H1 (cell line): ENCODE data around the gene SLX9. TPM values are rescaled to one million over a fixed set of nuclear protein-coding genes. Genes with fewer than 3 reads are reported as not detected.

Source experiments
- CTCF ChIA-PET: fragments of 300-600 bp; sonication (Branson Sonifier 250); formaldehyde crosslinking; loops from one replicate; lab custom pipeline; 2021; ENCODE audit not compliant: partially characterized antibody; lab: Charles Lee
- POLR2A ChIA-PET: fragments of 300-600 bp; sonication (Branson Sonifier 250); formaldehyde crosslinking; loops from one replicate; lab custom pipeline; 2021; ENCODE audit warnings: inconsistent platforms; ENCODE audit not compliant: partially characterized antibody; lab: Charles Lee
- DNase-seq, 2 experiments: peaks; one replicate each; pipeline versions ENCODE4 v3.0.0 to v3.0.0-alpha.2; 2010 to 2022; ENCODE audit warnings: low spot score in 2 of 2, low read depth in 1 of 2, mixed read lengths in 1 of 2
- FAIRE-seq: peaks from 2 replicates; lab custom pipeline; 2011; peaks lifted over from hg19 to GRCh38; lab: Jason Lieb, UNC
- H2AFZ ChIP-seq: 2 replicates; pipeline ENCODE4 v1.8.1; 2012; ENCODE audit warnings: low read length, inconsistent platforms
- H2AK5ac ChIP-seq: 2 replicates; pipeline ENCODE4 v1.6.1; 2013; ENCODE audit warnings: low read depth, low read length
- H2BK120ac ChIP-seq: replicated peaks from 2 replicates; pipeline ENCODE3; 2013; ENCODE audit warnings: low read depth, low read length, inconsistent platforms
- H2BK12ac ChIP-seq: 2 replicates; pipeline ENCODE4 v1.6.1; 2013; ENCODE audit warnings: low read depth, low read length
- H2BK15ac ChIP-seq: 2 replicates; pipeline ENCODE4 v1.6.1; 2013; ENCODE audit warnings: low read length
- H2BK20ac ChIP-seq: 2 replicates; pipeline ENCODE4 v1.6.1; 2013; ENCODE audit warnings: low read length
- H2BK5ac ChIP-seq: 2 replicates; pipeline ENCODE4 v1.6.1; 2013; ENCODE audit warnings: low read depth, low read length
- H3K14ac ChIP-seq: 2 replicates; pipeline ENCODE4 v1.6.1; 2013; ENCODE audit warnings: inconsistent platforms; ENCODE audit not compliant: insufficient read length
- H3K18ac ChIP-seq: 2 replicates; pipeline ENCODE4 v1.6.1; 2013; ENCODE audit warnings: low read length; ENCODE audit errors: extremely low read depth
- H3K23ac ChIP-seq: 2 replicates; pipeline ENCODE4 v1.6.1; 2013; ENCODE audit warnings: inconsistent platforms; ENCODE audit not compliant: insufficient read length
- H3K23me2 ChIP-seq: 2 replicates; pipeline ENCODE4 v1.6.1; 2013; ENCODE audit warnings: low read depth, low read length
- H3K27ac ChIP-seq: 2 replicates; pipeline ENCODE4 v1.6.1; 2011; ENCODE audit warnings: low read depth, low read length, inconsistent platforms
- H3K27me3 ChIP-seq, 4 experiments: replicated peaks in 1 of 4; 1 replicate in 1 of 4; 2 replicates in 3 of 4; pipeline versions ENCODE4 v1.6.1 to v1.8.1; 2011 to 2013; ENCODE audit warnings: low read length in 3 of 4, mild to moderate bottlenecking in 3 of 4, inconsistent platforms in 2 of 4, mixed read lengths in 2 of 4, moderate library complexity in 1 of 4; ENCODE audit not compliant: control insufficient read depth in 3 of 4, insufficient read depth in 3 of 4; ENCODE audit errors: extremely low read depth in 1 of 4
- H3K36me3 ChIP-seq, 4 experiments: 2 replicates each; pipeline versions ENCODE4 v1.6.1 to v1.8.1; 2011 to 2013; ENCODE audit warnings: mild to moderate bottlenecking in 4 of 4, low read length in 3 of 4, moderate library complexity in 2 of 4, control low read depth in 1 of 4, inconsistent platforms in 1 of 4; ENCODE audit not compliant: insufficient read depth in 4 of 4, control insufficient read depth in 2 of 4
- H3K4ac ChIP-seq: replicated peaks from 2 replicates; pipeline ENCODE3; 2013; ENCODE audit warnings: low read length, low read depth, mixed read lengths, inconsistent platforms; ENCODE audit not compliant: insufficient read length
- H3K4me1 ChIP-seq, 4 experiments: replicated peaks in 1 of 4; 1 replicate in 1 of 4; 2 replicates in 3 of 4; pipeline versions ENCODE4 v1.6.1 to v1.8.1; 2011 to 2013; ENCODE audit warnings: low read length in 3 of 4, inconsistent platforms in 2 of 4, mixed read lengths in 1 of 4; ENCODE audit not compliant: insufficient read depth in 4 of 4, control insufficient read depth in 3 of 4
- H3K4me2 ChIP-seq, 2 experiments: 2 replicates each; pipeline versions ENCODE4 v1.6.1 to v1.8.1; 2011 to 2013; ENCODE audit warnings: low read depth in 2 of 2, low read length in 2 of 2, control low read depth in 1 of 2, inconsistent platforms in 1 of 2, mild to moderate bottlenecking in 1 of 2; ENCODE audit not compliant: insufficient read depth in 1 of 2
- H3K4me3 ChIP-seq, 4 experiments: fragments of 200-600, 300-600 bp in 1 of 4; sonication (generic), shearing (Covaris generic), sonication (Bioruptor Twin) in 1 of 4; 2 replicates each; pipeline versions ENCODE4 v1.5.1 to v1.8.1; 2011 to 2016; ENCODE audit warnings: low read length in 4 of 4, low read depth in 3 of 4, control low read depth in 2 of 4, inconsistent platforms in 2 of 4, mild to moderate bottlenecking in 2 of 4, mixed read lengths in 1 of 4, moderate library complexity in 1 of 4; ENCODE audit not compliant: insufficient read depth in 2 of 4; ENCODE audit errors: extremely low read depth in 1 of 4
- H3K56ac ChIP-seq: replicated peaks from 2 replicates; pipeline ENCODE3; 2013; ENCODE audit warnings: low read depth, mild to moderate bottlenecking, mixed read lengths, low read length, inconsistent platforms; ENCODE audit not compliant: insufficient read length
- H3K79me1 ChIP-seq: 2 replicates; pipeline ENCODE4 v1.6.1; 2013; ENCODE audit warnings: low read depth, low read length, control low read depth
- H3K79me2 ChIP-seq, 2 experiments: 2 replicates each; pipeline versions ENCODE4 v1.6.1 to v1.8.1; 2012 to 2013; ENCODE audit warnings: low read length in 2 of 2, mild to moderate bottlenecking in 2 of 2, inconsistent platforms in 1 of 2; ENCODE audit not compliant: insufficient read depth in 2 of 2, control insufficient read depth in 1 of 2
- H3K9ac ChIP-seq, 4 experiments: replicated peaks in 1 of 4; 1 replicate in 1 of 4; 2 replicates in 3 of 4; pipeline versions ENCODE4 v1.6.1 to v1.8.1; 2011 to 2013; ENCODE audit warnings: low read depth in 3 of 4, low read length in 3 of 4, control low read depth in 2 of 4, mild to moderate bottlenecking in 2 of 4, moderate library complexity in 2 of 4, inconsistent platforms in 1 of 4; ENCODE audit errors: extremely low read depth in 1 of 4
- H3K9me3 ChIP-seq, 2 experiments: 2 replicates each; pipeline versions ENCODE4 v1.6.1 to v1.8.1; 2012 to 2013; ENCODE audit warnings: mild to moderate bottlenecking in 2 of 2, moderate library complexity in 2 of 2, control low read depth in 1 of 2, inconsistent platforms in 1 of 2, low read depth in 1 of 2, low read length in 1 of 2, mixed read lengths in 1 of 2; ENCODE audit not compliant: insufficient read depth in 2 of 2
- H4K20me1 ChIP-seq, 2 experiments: replicated peaks in 1 of 2; 2 replicates each; pipeline versions ENCODE3 to v1.8.1; 2011 to 2013; ENCODE audit warnings: inconsistent platforms in 2 of 2, low read length in 2 of 2, mild to moderate bottlenecking in 1 of 2; ENCODE audit not compliant: insufficient read depth in 2 of 2, control insufficient read depth in 1 of 2
- H4K5ac ChIP-seq: 2 replicates; pipeline ENCODE4 v1.6.1; 2013; ENCODE audit warnings: low read length, low read depth, mixed read lengths, inconsistent platforms; ENCODE audit not compliant: insufficient read length
- H4K8ac ChIP-seq: 2 replicates; pipeline ENCODE4 v1.8.0; 2013; ENCODE audit warnings: mild to moderate bottlenecking, moderate library complexity, low read length, inconsistent platforms; ENCODE audit not compliant: insufficient read depth; ENCODE audit errors: extremely low read depth
- H4K91ac ChIP-seq: replicated peaks from 2 replicates; pipeline ENCODE3; 2013; ENCODE audit warnings: low read length, mixed read lengths, inconsistent platforms; ENCODE audit not compliant: insufficient read length
- ASH2L ChIP-seq: fragments of 200-600, 300-600 bp; sonication (generic); IDR thresholded peaks from one replicate; pipeline ENCODE4 v1.7.1; 2017; ENCODE audit warnings: low read length
- CEBPB ChIP-seq: IDR thresholded peaks from 2 replicates; pipeline ENCODE4 v1.6.1; 2012; ENCODE audit warnings: low read depth, low read length
- CTBP2 ChIP-seq: IDR thresholded peaks from 2 replicates; pipeline ENCODE4 v1.7.0; 2011; ENCODE audit warnings: borderline replicate concordance, mild to moderate bottlenecking, moderate library complexity, mixed read lengths, low read length; ENCODE audit not compliant: insufficient read depth, insufficient read length
- HDAC2 ChIP-seq, 2 experiments: fragments of 300-600 bp in 1 of 2; sonication (generic) in 1 of 2; IDR thresholded peaks; 2 replicates each; pipeline ENCODE4 v1.6.1; 2011 to 2012; ENCODE audit warnings: low read depth in 2 of 2, low read length in 2 of 2, mild to moderate bottlenecking in 2 of 2, moderate library complexity in 2 of 2, borderline replicate concordance in 1 of 2, inconsistent platforms in 1 of 2
- HDAC6 ChIP-seq: IDR thresholded peaks from one replicate; pipeline ENCODE4 v1.7.1; 2012; ENCODE audit warnings: low read depth, mild to moderate bottlenecking, inconsistent platforms, low read length, moderate library complexity
- POLR2AphosphoS5 ChIP-seq: IDR thresholded peaks from 2 replicates; pipeline ENCODE4 v1.6.1; 2011; ENCODE audit warnings: low read depth, low read length
- RAD21 ChIP-seq, 2 experiments: IDR thresholded peaks in 1 of 2; conservative IDR thresholded peaks in 1 of 2; 2 replicates each; pipeline ENCODE4 v1.6.1; 2011; ENCODE audit warnings: low read depth in 2 of 2, low read length in 2 of 2, improper control_type of control experiment in 1 of 2, inconsistent platforms in 1 of 2, mild to moderate bottlenecking in 1 of 2, moderate library complexity in 1 of 2
- RXRA ChIP-seq: IDR thresholded peaks from 2 replicates; pipeline ENCODE4 v1.6.1; 2011; ENCODE audit warnings: low read depth, mild to moderate bottlenecking, low read length, moderate library complexity; ENCODE audit not compliant: insufficient read depth
- SP4 ChIP-seq: IDR thresholded peaks from 2 replicates; pipeline ENCODE4 v1.6.1; 2012; ENCODE audit warnings: low read length, inconsistent platforms
- SRF ChIP-seq: IDR thresholded peaks from 2 replicates; pipeline ENCODE4 v1.6.1; 2011; ENCODE audit warnings: mild to moderate bottlenecking, low read depth, low read length, moderate library complexity
- ZNF274 ChIP-seq: IDR thresholded peaks from 2 replicates; pipeline ENCODE4 v1.7.0; 2012; ENCODE audit warnings: low read length, borderline replicate concordance; ENCODE audit errors: extremely low read depth
- WGBS, 2 experiments: shearing (Covaris generic) in 1 of 2; methylation state at CpG; one replicate each; pipeline versions ENCODE4 v1.1.6 to v1.1.7; 2013 to 2015; ENCODE audit warnings: low lambda C conversion rate in 2 of 2, mixed read lengths in 2 of 2, inconsistent platforms in 1 of 2, low coverage in 1 of 2, missing lambda C conversion rate in 1 of 2; ENCODE audit not compliant: insufficient replicate concordance in 2 of 2, insufficient coverage in 1 of 2, insufficient read length in 1 of 2; ENCODE audit errors: extremely low coverage in 1 of 2, missing lambda C conversion rate in 1 of 2; 5-methylcytosine and 5-hydroxymethylcytosine counted together
- polyA plus RNA-seq, 7 experiments: library from polyadenylated mRNA; depleted of rRNA in 3 of 7; stranded (reverse) in 5 of 7; unstranded in 2 of 7; fragments of >200 nt in 5 of 7; fragments of 200-250 nt in 2 of 7; gene quantifications; 1 replicate in 5 of 7; 2 replicates in 1 of 7; 4 replicates in 1 of 7; pipeline versions ENCODE4 v1.2.1 to v1.2.3, GENCODE V29; 2011 to 2013; ENCODE audit warnings: missing spikeins in 2 of 7, mixed read lengths in 2 of 7
- total RNA-seq: library from RNA; stranded (reverse); fragmentation: NEBNext Ultra II Directional; extraction: Animal tissue kit (Norgen Biotek cat#: 25700); gene quantifications from 2 replicates; pipeline ENCODE4 v1.2.1, GENCODE V29; 2021
- TF ChIP-seq, protein P1 (sequence below): IDR thresholded peaks from 2 replicates; pipeline ENCODE4 v1.6.1; 2011; ENCODE audit warnings: low read depth, mild to moderate bottlenecking, low read length; ENCODE audit not compliant: insufficient read depth
- TF ChIP-seq, protein P2 (sequence below): IDR thresholded peaks from 2 replicates; pipeline ENCODE4 v1.6.1; 2012; ENCODE audit warnings: inconsistent platforms

Gene SLX9
- total and polyA plus RNA-seq, 2 of the 8 experiments (the other 6 are each of a cell fraction or from before 2014, with no cell fraction given) = 17.7 to 57.3 TPM

DNA sequence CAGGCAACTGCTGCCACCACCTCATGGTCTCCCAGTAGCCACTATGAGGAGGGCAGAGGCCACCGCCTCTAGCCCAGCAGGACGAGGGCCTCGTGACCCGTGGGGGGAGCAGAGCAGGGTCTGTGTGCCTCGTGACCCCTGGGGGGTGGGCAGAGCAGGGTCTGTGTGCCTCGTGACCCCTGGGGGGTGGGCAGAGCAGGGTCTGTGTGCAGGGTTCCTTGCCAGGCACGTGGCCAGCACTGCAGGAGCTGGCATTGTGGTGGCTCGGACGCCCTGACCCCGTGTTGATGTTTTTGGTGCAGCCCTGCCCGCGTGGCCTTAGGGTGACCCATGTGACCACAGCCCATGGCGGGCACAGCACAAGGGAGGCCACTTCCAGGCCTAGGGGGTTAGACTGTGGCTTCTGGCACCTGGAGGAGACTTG lies 52.8 kb downstream of the SLX9 start:
- FAIRE-seq = no peak
- no peaks in the 10 kb centered on the region for H3K79me1 ChIP-seq
- no peak overlapping the region for H2BK20ac ChIP-seq
- DNase-seq = no peak
- no peak overlapping the region for H2BK5ac ChIP-seq
- H3K56ac ChIP-seq = no peak overlapping the region
- WGBS, 2 experiments = 100% methylated on average over 8 of the region's 13 CpGs; no CpG with 5 or more reads in 1 of the 2 experiments
- no peak overlapping the region for H2AK5ac ChIP-seq
- no peak overlapping the region for H2BK15ac ChIP-seq
- no peaks in the 10 kb centered on the region for H3K23me2 ChIP-seq
- no peak overlapping the region for H3K27ac ChIP-seq
- no peak overlapping the region for H4K91ac ChIP-seq
- H3K4ac ChIP-seq = no peak overlapping the region
- H3K18ac ChIP-seq = no peak overlapping the region
- H4K5ac ChIP-seq = no peak overlapping the region
- no peaks in the 10 kb centered on the region for H3K79me2 ChIP-seq
- no peak overlapping the region for H3K14ac ChIP-seq
- H3K4me2 ChIP-seq = no peak overlapping the region
- H2BK12ac ChIP-seq = no peak overlapping the region
- ChIA-PET CTCF (interaction anchor here (1.8 to 4.3 kb wide), 3 partner anchors 21 to 145 kb away, joined by 6 to 22 read pairs (median 16); no protein-coding TSS in a partner anchor), POLR2A (interaction anchor here (1.3 kb wide), 1 partner anchor 9 kb away, joined by 4 read pairs; no protein-coding TSS in a partner anchor)
- no peak overlapping the region for H3K4me3 ChIP-seq
- no peak overlapping the region for H2AFZ ChIP-seq
- no peak overlapping the region; the same call in 1 of the 2 replicates for H4K8ac ChIP-seq
- no peak overlapping the region for H2BK120ac ChIP-seq
- no peaks in the 10 kb centered on the region for H3K9me3 ChIP-seq
- H3K9ac ChIP-seq = no peak overlapping the region
- H3K4me1 ChIP-seq = no peaks in the 10 kb centered on the region
- peaks cover 0 to 4% of the 10 kb centered on the region in 2 experiments for H4K20me1 ChIP-seq
- no peak overlapping the region for H3K23ac ChIP-seq
- no peaks in the 10 kb centered on the region for H3K36me3 ChIP-seq
- H3K27me3 ChIP-seq = no peaks in the 10 kb centered on the region; a peak in 1 of 7 replicates
- TF ChIP-seq, protein P1, sequence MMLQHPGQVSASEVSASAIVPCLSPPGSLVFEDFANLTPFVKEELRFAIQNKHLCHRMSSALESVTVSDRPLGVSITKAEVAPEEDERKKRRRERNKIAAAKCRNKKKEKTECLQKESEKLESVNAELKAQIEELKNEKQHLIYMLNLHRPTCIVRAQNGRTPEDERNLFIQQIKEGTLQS = no peak
- no peak for TF ChIP-seq HDAC6
- no peak for TF ChIP-seq ZNF274
- TF ChIP-seq HDAC2 (IDR thresholded peaks at IDR 0.05; ENCODE audit: borderline replicate concordance in 1 of 2, low read depth in 2 of 2, low read length in 2 of 2) = no peak
- TF ChIP-seq, protein P2, sequence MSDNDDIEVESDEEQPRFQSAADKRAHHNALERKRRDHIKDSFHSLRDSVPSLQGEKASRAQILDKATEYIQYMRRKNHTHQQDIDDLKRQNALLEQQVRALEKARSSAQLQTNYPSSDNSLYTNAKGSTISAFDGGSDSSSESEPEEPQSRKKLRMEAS = no peak
- no peak for TF ChIP-seq CTBP2
- no peak for TF ChIP-seq RXRA
- no peak for TF ChIP-seq SRF
- no peak for TF ChIP-seq POLR2AphosphoS5
- TF ChIP-seq SP4 = no peak
- no peak for TF ChIP-seq CEBPB
- no peak for TF ChIP-seq ASH2L
- TF ChIP-seq RAD21 (IDR thresholded peaks at IDR 0.05 in 1 of 2, conservative IDR thresholded peaks at IDR 0.05 in 1 of 2; ENCODE audit: low read depth in 2 of 2, low read length in 2 of 2) = no peak
